ENCODE measurements around the gene NEUROD4. TPM values are rescaled to one million over a fixed set of nuclear protein-coding genes. Genes with fewer than 3 reads are reported as not detected.

NEUROD4 gene
- total and polyA plus RNA-seq, 10 of the 15 experiments (the other 5 are each of a cell fraction or from before 2014, with no cell fraction given): 0.06 TPM; not detected in 9

DNA sequence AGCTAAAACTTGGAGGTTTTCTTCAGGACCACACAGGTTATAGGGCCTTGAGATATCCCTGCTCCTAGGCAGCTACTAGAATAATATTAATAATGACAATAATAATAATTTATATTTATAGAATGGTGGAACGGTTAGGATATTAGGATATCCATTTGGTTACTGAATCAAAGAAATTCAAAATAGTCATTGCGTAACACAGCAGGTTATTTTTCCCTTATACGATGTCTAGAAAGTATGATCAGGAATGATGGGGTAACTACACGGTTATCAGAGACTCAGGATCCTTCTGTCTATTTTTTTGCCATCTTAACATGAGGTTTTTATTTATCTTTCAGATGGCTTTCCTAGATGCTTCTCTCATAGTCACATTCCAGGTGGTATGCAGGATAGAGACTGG is 39.0 kb downstream of the NEUROD4 start:
- in situ Hi-C loops (cut with MboI): no loop called here
- no peak for TF ChIP-seq DPF2 (IDR thresholded peaks at IDR 0.05)
- TF ChIP-seq SUPT20H (IDR thresholded peaks at IDR 0.05; ENCODE audit: borderline replicate concordance, control insufficient read depth, low read depth, low read length): no peak
- TF ChIP-seq ZNF207 (IDR thresholded peaks at IDR 0.05; ENCODE audit: borderline replicate concordance): no peak
- TF ChIP-seq FOXM1 (IDR thresholded peaks at IDR 0.05; ENCODE audit: low read depth, low read length): no peak
- TF ChIP-seq TCF3 (IDR thresholded peaks at IDR 0.05; ENCODE audit: borderline replicate concordance, insufficient read depth, low read depth, low read length): no peak
- no peak for TF ChIP-seq NR2C1 (IDR thresholded peaks at IDR 0.05)
- TF ChIP-seq BACH1 (IDR thresholded peaks at IDR 0.05; ENCODE audit: borderline replicate concordance): no peak
- CTCF ChIA-PET: interaction anchor here (0.8 to 3.3 kb wide), 4 partner anchors 9 to 16 kb away, joined by 3 to 14 read pairs (median 4); no protein-coding TSS in a partner anchor
- no peak overlapping the region for H3K27ac ChIP-seq (ENCODE audit: control insufficient read depth, insufficient read depth)
- peaks cover 12% of the 10 kb centered on the region for H3K4me1 ChIP-seq (ENCODE audit: control insufficient read depth, insufficient read depth, low read length)
- no peaks in the 10 kb centered on the region for H3K36me3 ChIP-seq (ENCODE audit: control insufficient read depth in 2 of 2, insufficient read depth in 2 of 2, low read length in 1 of 2)
- no peaks in the 10 kb centered on the region; a peak in 1 of 4 replicates for H3K27me3 ChIP-seq (replicated peaks in 1 of 2; ENCODE audit: control insufficient read depth in 2 of 2, insufficient read depth in 2 of 2, low read length in 1 of 2)
- H3K9me3 ChIP-seq (replicated peaks; ENCODE audit: control insufficient read depth, insufficient read depth, low read length): no peaks in the 10 kb centered on the region
- H3K9ac ChIP-seq (ENCODE audit: control insufficient read depth, insufficient read depth, low read length): no peak overlapping the region
- RAD21 ChIA-PET (ENCODE audit: unreplicated experiment): no interaction called here
- WGBS (ENCODE audit: insufficient coverage, insufficient replicate concordance, low lambda C conversion rate, missing lambda C conversion rate): 64% methylated on average over 4 of the region's 4 CpGs
- no peak overlapping the region for H2AFZ ChIP-seq (ENCODE audit: control insufficient read depth, low read depth, low read length)
- no peak for FAIRE-seq
- no peak overlapping the region for H3K4me3 ChIP-seq
- no peak for ATAC-seq
- no peaks in the 10 kb centered on the region for H4K20me1 ChIP-seq (ENCODE audit: control insufficient read depth, insufficient read depth)
- DNase-seq (ENCODE audit: low read depth, low spot score): no peak
- BruUV-seq (replicated peaks): no TSS peak
- H3K79me2 ChIP-seq (ENCODE audit: control insufficient read depth, insufficient read depth, low read length): no peaks in the 10 kb centered on the region
- POLR2A ChIA-PET: no interaction called here
- SMC1A ChIA-PET (ENCODE audit: uncharacterized antibody, unreplicated experiment): interaction anchor here (0.9 to 2.8 kb wide), 3 partner anchors 10 to 66 kb away, joined by 4 to 8 read pairs (median 4); no protein-coding TSS in a partner anchor
- intact Hi-C loops (cut with micrococcal nuclease; ENCODE audit: unreplicated experiment): no loop called here
- no peak overlapping the region for H3K4me2 ChIP-seq (ENCODE audit: control insufficient read depth, insufficient read depth)

- 3% methylated on average over 2 of the region's 2 CpGs for WGBS (ENCODE audit: insufficient coverage, insufficient replicate concordance, low lambda C conversion rate, missing lambda C conversion rate)
- intact Hi-C loops (cut with micrococcal nuclease; ENCODE audit: unreplicated experiment) (no loop called here), in situ Hi-C loops (cut with MboI) (loop anchor here (5.0 kb wide), 1 partner anchor 303 kb away; no protein-coding TSS in a partner anchor)
- Histone ChIP-seq H3K36me3 (ENCODE audit: control insufficient read depth in 2 of 2, insufficient read depth in 2 of 2, low read length in 1 of 2) (no peaks in the 10 kb centered on the region), H3K9ac (ENCODE audit: control insufficient read depth, insufficient read depth, low read length) (no peak overlapping the region), H3K4me3 (no peak overlapping the region), H3K27me3 (replicated peaks in 1 of 2; ENCODE audit: control insufficient read depth in 2 of 2, insufficient read depth in 2 of 2, low read length in 1 of 2) (no peaks in the 10 kb centered on the region; a peak in 1 of 4 replicates), H4K20me1 (ENCODE audit: control insufficient read depth, insufficient read depth) (no peaks in the 10 kb centered on the region), H3K27ac (ENCODE audit: control insufficient read depth, insufficient read depth) (no peak overlapping the region), H3K4me1 (ENCODE audit: control insufficient read depth, insufficient read depth, low read length) (peaks cover 12% of the 10 kb centered on the region), H3K79me2 (ENCODE audit: control insufficient read depth, insufficient read depth, low read length) (no peaks in the 10 kb centered on the region), H2AFZ (ENCODE audit: control insufficient read depth, low read depth, low read length) (peak overlapping the region; percentile 10; the same call in 1 of the 2 replicates), H3K4me2 (ENCODE audit: control insufficient read depth, insufficient read depth) (peak overlapping the region; percentile 66; the same call in 1 of the 2 replicates), H3K9me3 (replicated peaks; ENCODE audit: control insufficient read depth, insufficient read depth, low read length) (no peaks in the 10 kb centered on the region)
- POLR2A ChIA-PET: no interaction called here
- BruUV-seq (replicated peaks): no TSS peak
- CTCF ChIA-PET: interaction anchor here (0.6 to 19.4 kb wide), 2 partner anchors 63 to 125 kb away, joined by 3 to 700 read pairs; no protein-coding TSS in a partner anchor
- DNase-seq (ENCODE audit: low read depth, low spot score): peak; percentile 61
- peak; percentile 100 for ATAC-seq
- FAIRE-seq: peak; percentile 96
- RAD21 ChIA-PET (ENCODE audit: unreplicated experiment): no interaction called here
- SMC1A ChIA-PET (ENCODE audit: uncharacterized antibody, unreplicated experiment): no interaction called here
- TF ChIP-seq BHLHE40 (IDR thresholded peaks at IDR 0.05; ENCODE audit: borderline replicate concordance in 1 of 2, low read depth in 2 of 2, low read length in 1 of 2) (peak in 1 of 2 experiments; percentile 43; a peak in 1 of 4 replicates), KLF5 (IDR thresholded peaks at IDR 0.05; ENCODE audit: partially characterized antibody) (no peak), IKZF2 (IDR thresholded peaks at IDR 0.05) (peak; percentile 22 to 59; a peak in 2 of 4 replicates), NR2C2 (IDR thresholded peaks at IDR 0.05; ENCODE audit: borderline replicate concordance, control insufficient read depth, insufficient read length, low read depth) (no peak), CREM (IDR thresholded peaks at IDR 0.05; ENCODE audit: low read depth) (0 out of 2 replicates have a peak, but pooled peaks have one; percentile 21), MTA3 (IDR thresholded peaks at IDR 0.05; ENCODE audit: borderline replicate concordance, low read length) (no peak), ZNF207 (IDR thresholded peaks at IDR 0.05; ENCODE audit: borderline replicate concordance) (no peak), KDM1A (IDR thresholded peaks at IDR 0.05; ENCODE audit: borderline replicate concordance) (no peak), HCFC1 (IDR thresholded peaks at IDR 0.05; ENCODE audit: low read length) (no peak), CHD2 (IDR thresholded peaks at IDR 0.05; ENCODE audit: borderline replicate concordance, low read depth, low read length) (no peak)
- TF ChIP-seq, protein P1, sequence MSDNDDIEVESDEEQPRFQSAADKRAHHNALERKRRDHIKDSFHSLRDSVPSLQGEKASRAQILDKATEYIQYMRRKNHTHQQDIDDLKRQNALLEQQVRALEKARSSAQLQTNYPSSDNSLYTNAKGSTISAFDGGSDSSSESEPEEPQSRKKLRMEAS (IDR thresholded peaks at IDR 0.05; ENCODE audit: low read depth, low read length): no peak
These were observed 40.7 kb downstream of the NEUROD4 start for GRCh38 chr12:55060470-55060869.

Data from GM12878 (cell line).